ENCODE measurements around the gene NEU1. TPM values are rescaled to one million over a fixed set of nuclear protein-coding genes. Genes with fewer than 3 reads are reported as not detected.
"Not testable (repeated sequence)": the region's sequence is repeated elsewhere in the genome, so short reads cannot be mapped to it uniquely, and the experiment has no call there.

NEU1 gene
- total and polyA plus RNA-seq, 8 donors: 11.3 to 60.7 (median 23.6) TPM

DNA sequence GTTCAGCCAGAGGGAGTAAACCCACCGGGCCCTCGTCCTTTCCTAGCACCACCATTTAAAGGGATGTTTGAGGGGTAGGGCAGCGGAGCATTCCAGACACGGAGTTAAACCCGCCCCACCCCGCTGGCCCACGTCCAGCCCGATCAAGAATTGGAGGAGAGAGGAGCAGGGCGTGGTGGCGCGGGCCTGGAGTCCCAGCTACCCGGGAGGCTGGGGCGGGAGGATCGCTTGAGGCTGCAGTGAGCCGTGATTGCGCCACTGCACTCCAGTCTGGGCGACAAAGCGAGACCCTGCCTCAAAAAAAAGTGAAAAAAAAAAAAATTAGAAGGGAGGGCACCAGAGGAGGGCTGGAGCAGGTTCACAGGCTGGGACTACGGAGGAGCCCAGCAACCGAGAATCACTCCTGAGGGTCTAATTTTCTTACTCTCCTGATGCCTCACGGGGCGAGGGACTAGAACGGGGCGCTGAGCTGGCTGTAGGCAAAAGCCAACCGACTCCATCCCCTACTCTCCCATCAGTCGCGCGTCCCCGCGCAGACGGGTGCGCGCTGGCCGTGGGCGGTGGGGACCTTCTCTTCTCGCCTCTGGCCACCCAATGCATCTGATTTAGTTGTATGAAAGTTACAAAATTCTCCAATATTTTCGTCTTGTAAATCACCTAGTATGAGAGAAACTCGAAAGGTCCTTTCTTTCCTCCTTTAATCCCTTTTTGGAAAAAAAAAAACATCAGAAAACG, 41.2 kb downstream of the NEU1 start:
- H3K9me3 ChIP-seq: no peaks in the 10 kb centered on the region
- H3K4me1 ChIP-seq: peaks cover 59 to 85% (median 78%) of the 10 kb centered on the region in 4 donors
- no peaks in the 10 kb centered on the region for H3K27me3 ChIP-seq
- peak overlapping the region; percentile 89 to 99 (median 98) for H3K27ac ChIP-seq
- H3K4me3 ChIP-seq: peak overlapping the region; percentile 41 to 54 (median 48)
- intact Hi-C loops (cut with DNase I; ENCODE audit: low total_unique reads): no loop called here
- peak; percentile 84 to 87 for DNase-seq
- TF ChIP-seq, protein P1, sequence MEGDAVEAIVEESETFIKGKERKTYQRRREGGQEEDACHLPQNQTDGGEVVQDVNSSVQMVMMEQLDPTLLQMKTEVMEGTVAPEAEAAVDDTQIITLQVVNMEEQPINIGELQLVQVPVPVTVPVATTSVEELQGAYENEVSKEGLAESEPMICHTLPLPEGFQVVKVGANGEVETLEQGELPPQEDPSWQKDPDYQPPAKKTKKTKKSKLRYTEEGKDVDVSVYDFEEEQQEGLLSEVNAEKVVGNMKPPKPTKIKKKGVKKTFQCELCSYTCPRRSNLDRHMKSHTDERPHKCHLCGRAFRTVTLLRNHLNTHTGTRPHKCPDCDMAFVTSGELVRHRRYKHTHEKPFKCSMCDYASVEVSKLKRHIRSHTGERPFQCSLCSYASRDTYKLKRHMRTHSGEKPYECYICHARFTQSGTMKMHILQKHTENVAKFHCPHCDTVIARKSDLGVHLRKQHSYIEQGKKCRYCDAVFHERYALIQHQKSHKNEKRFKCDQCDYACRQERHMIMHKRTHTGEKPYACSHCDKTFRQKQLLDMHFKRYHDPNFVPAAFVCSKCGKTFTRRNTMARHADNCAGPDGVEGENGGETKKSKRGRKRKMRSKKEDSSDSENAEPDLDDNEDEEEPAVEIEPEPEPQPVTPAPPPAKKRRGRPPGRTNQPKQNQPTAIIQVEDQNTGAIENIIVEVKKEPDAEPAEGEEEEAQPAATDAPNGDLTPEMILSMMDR (IDR thresholded peaks at IDR 0.05): no peak
- TF ChIP-seq POLR2AphosphoS5 (IDR thresholded peaks at IDR 0.05) (peak in 2 of 3 donors; percentile 13 to 31), POLR2A (IDR thresholded peaks at IDR 0.05) (no peak)
- H3K36me3 ChIP-seq: no peaks in the 10 kb centered on the region
- 1 to 4% (median 3%) methylated on average over 38 to 39 of the region's 39 CpGs for WGBS, 5 donors

DNA sequence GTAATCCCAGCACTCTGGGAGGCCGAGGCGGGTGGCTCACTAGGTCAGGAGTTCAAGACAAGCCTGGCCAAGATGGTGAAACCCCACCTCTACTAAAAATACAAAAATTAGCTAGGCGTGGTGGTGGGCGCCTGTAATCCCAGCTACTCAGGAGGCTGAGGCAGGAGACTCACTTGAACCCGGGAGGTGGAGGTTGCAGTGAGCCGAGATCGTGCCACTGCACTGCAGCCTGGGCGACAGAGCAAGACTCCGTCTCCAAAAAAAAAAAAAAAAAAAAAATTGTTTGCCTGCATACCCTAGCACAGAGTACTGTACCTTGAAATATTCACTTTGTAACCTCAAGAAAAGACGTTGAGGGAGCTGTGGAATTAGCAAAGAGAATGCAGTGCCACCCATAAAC, 42.2 kb downstream of the NEU1 start:
- H3K27me3 ChIP-seq; H3K36me3 ChIP-seq; DNase-seq; H3K4me3 ChIP-seq; H3K9me3 ChIP-seq; intact Hi-C loops (cut with DNase I; ENCODE audit: low total_unique reads): not testable (repeated sequence)
- Histone ChIP-seq H3K27ac (peak overlapping the region; percentile 77 to 99 (median 98)), H3K4me1 (peaks cover 49 to 74% (median 68%) of the 10 kb centered on the region in 4 donors)
- 77 to 85% (median 84%) methylated on average over 9 to 10 of the region's 10 CpGs for WGBS, 5 donors

DNA sequence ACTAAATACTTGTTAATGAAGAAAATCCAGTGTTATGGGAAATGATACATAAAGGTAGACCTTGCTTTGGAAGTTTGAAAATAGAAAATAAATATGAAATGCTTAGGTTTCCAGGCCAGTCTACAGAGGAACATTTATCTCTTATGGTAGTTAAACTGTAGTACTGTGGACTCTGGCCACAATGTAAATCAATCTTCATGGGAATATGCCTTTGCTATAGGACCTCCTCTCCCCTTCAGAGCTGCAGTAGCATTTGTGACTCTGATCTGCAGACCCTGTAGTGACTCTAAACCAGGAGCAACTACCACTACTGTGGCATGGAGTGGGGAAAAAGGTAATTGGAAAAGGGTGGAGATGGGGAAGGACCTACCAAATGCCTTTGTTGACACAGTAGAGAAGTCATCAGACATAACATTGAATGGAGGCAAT, 42.7 kb downstream of the NEU1 start:
- no peaks in the 10 kb centered on the region for H3K36me3 ChIP-seq
- peak overlapping the region in 1 of 4 donors; percentile 47 for H3K4me3 ChIP-seq
- intact Hi-C loops (cut with DNase I; ENCODE audit: low total_unique reads): no loop called here
- peak in 1 of 2 donors; percentile 46 for DNase-seq
- H3K9me3 ChIP-seq: no peaks in the 10 kb centered on the region
- no peak for TF ChIP-seq POLR2A (IDR thresholded peaks at IDR 0.05)
- TF ChIP-seq, protein P1 (IDR thresholded peaks at IDR 0.05): no peak
- peaks cover 48 to 72% (median 65%) of the 10 kb centered on the region in 4 donors for H3K4me1 ChIP-seq
- H3K27ac ChIP-seq: peak overlapping the region; percentile 77 to 99 (median 98)
- no peaks in the 10 kb centered on the region for H3K27me3 ChIP-seq

DNA sequence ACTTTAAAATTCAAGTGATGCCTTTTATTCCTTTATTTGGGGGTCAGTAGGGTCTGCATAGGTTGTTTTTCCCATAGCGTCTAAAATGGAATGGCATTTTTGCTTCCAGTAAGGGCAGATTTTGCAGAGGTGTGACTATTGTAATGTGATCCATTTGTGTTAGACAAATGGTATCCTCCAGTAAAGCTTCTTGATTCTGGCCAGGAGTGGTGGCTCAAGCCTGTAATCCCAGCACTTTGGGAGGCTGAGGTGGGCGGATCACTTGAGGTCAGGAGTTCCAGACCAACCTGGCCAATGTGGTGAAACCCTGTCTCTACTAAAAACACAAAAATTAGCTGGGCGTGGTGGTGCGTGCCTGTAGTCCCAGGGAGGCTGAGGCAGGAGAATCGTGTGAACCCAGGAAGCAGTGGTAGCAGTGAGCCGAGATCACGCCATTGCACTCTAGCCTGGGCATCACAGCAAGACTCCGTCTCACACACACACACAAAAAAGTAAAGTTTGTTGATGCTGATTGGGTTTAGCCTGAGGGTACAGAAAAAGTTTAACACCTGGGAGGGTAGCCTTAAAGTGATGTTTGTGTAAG, 44.6 kb downstream of the NEU1 start:
- peak overlapping the region; percentile 47 to 60 (median 51) for H3K4me3 ChIP-seq
- intact Hi-C loops (cut with DNase I; ENCODE audit: low total_unique reads); H3K27me3 ChIP-seq; H3K36me3 ChIP-seq; H3K9me3 ChIP-seq; DNase-seq: not testable (repeated sequence)
- peak overlapping the region; percentile 89 to 99 (median 98) for H3K27ac ChIP-seq
- peaks cover 40 to 69% (median 58%) of the 10 kb centered on the region in 4 donors for H3K4me1 ChIP-seq
- 27 to 52% (median 35%) methylated on average over 8 of the region's 8 CpGs for WGBS, 5 donors

DNA sequence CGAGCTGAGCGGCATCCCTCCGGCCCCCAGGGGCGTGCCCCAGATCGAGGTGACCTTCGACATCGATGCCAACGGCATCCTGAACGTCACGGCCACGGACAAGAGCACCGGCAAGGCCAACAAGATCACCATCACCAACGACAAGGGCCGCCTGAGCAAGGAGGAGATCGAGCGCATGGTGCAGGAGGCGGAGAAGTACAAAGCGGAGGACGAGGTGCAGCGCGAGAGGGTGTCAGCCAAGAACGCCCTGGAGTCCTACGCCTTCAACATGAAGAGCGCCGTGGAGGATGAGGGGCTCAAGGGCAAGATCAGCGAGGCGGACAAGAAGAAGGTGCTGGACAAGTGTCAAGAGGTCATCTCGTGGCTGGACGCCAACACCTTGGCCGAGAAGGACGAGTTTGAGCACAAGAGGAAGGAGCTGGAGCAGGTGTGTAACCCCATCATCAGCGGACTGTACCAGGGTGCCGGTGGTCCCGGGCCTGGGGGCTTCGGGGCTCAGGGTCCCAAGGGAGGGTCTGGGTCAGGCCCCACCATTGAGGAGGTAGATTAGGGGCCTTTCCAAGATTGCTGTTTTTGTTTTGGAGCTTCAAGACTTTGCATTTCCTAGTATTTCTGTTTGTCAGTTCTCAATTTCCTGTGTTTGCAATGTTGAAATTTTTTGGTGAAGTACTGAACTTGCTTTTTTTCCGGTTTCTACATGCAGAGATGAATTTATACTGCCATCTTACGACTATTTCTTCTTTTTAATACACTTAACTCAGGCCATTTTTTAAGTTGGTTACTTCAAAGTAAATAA, 45.3 kb downstream of the NEU1 start:
- H3K36me3 ChIP-seq; intact Hi-C loops (cut with DNase I; ENCODE audit: low total_unique reads); DNase-seq; H3K27me3 ChIP-seq; H3K9me3 ChIP-seq: not testable (repeated sequence)
- Histone ChIP-seq H3K4me3 (peak overlapping the region; percentile 47 to 60 (median 51)), H3K27ac (peak overlapping the region; percentile 79 to 99 (median 98)), H3K4me1 (peaks cover 36 to 62% (median 53%) of the 10 kb centered on the region in 4 donors)
- WGBS, 5 donors: 19 to 36% (median 27%) methylated on average over 13 to 18 of the region's 37 CpGs
